A673 (cell line): ENCODE results near the gene LITAF.

ENCODE experiments used
- EZH2 ChIP-seq: fragments of 200-600 bp; sonication (generic); IDR thresholded peaks from 2 replicates; pipeline ENCODE4 v1.6.1; 2017; ENCODE audit warnings: borderline replicate concordance, low read depth, mild to moderate bottlenecking, mixed read lengths, antibody characterized with exemption, low read length; ENCODE audit not compliant: poor library complexity, severe bottlenecking
- TF ChIP-seq, protein P1 (sequence below): fragments of 300-800, 200-600 bp; sonication (generic); conservative IDR thresholded peaks from 2 replicates; pipeline ENCODE4 v1.5.1; 2017; ENCODE audit warnings: low read depth, mild to moderate bottlenecking, antibody characterized with exemption, low read length, moderate library complexity, mixed read lengths

- TF ChIP-seq, protein P1, sequence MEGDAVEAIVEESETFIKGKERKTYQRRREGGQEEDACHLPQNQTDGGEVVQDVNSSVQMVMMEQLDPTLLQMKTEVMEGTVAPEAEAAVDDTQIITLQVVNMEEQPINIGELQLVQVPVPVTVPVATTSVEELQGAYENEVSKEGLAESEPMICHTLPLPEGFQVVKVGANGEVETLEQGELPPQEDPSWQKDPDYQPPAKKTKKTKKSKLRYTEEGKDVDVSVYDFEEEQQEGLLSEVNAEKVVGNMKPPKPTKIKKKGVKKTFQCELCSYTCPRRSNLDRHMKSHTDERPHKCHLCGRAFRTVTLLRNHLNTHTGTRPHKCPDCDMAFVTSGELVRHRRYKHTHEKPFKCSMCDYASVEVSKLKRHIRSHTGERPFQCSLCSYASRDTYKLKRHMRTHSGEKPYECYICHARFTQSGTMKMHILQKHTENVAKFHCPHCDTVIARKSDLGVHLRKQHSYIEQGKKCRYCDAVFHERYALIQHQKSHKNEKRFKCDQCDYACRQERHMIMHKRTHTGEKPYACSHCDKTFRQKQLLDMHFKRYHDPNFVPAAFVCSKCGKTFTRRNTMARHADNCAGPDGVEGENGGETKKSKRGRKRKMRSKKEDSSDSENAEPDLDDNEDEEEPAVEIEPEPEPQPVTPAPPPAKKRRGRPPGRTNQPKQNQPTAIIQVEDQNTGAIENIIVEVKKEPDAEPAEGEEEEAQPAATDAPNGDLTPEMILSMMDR, result no peak
- no peak for TF ChIP-seq EZH2
Observed at GRCh38 chr16:11500700-11501346, 85.9 kb downstream of the LITAF start.
